Endothelial cell of umbilical vein (primary cell): Measurements from ENCODE around the gene AQP2. TPM values are rescaled to one million over a fixed set of nuclear protein-coding genes. Genes with fewer than 3 reads are reported as not detected.

Source experiments
- BruUV-seq: library from RNA; stranded (reverse); fragments of 400-500 nt; replicated peaks from 2 replicates; lab custom pipeline; 2021; lab: Mats Ljungman, UMichigan
- CTCF ChIA-PET: fragments of 300-600, 350-600 bp; sonication (Branson Sonifier 250); formaldehyde crosslinking; loops from one replicate; lab custom pipeline; 2021; ENCODE audit warnings: antibody characterized with exemption, inconsistent platforms; lab: Charles Lee
- POLR2A ChIA-PET: fragments of 300-600, 350-600 bp; sonication (Branson Sonifier 250); formaldehyde crosslinking; loops from one replicate; lab custom pipeline; 2021; ENCODE audit warnings: antibody characterized with exemption, inconsistent platforms; lab: Charles Lee
- DNase-seq: peaks from one replicate; pipeline ENCODE4 v3.0.0-alpha.2; 2011; ENCODE audit warnings: low read depth, low spot score
- FAIRE-seq: peaks from 2 replicates; lab custom pipeline; 2011; peaks lifted over from hg19 to GRCh38; lab: Jason Lieb, UNC
- H2AFZ ChIP-seq: 2 replicates; pipeline ENCODE4 v1.6.0; 2012; ENCODE audit warnings: low read depth, low read length, control low read depth, inconsistent platforms
- H3K27ac ChIP-seq: 2 replicates; pipeline ENCODE4 v1.5.1; 2011; ENCODE audit warnings: low read depth, mild to moderate bottlenecking, control low read depth, low read length, moderate library complexity; ENCODE audit not compliant: insufficient read depth
- H3K27me3 ChIP-seq, 2 experiments: 2 replicates each; pipeline versions ENCODE4 v1.6.0 to v1.6.1; 2011; ENCODE audit warnings: low read length in 2 of 2, mixed read lengths in 1 of 2; ENCODE audit not compliant: control insufficient read depth in 2 of 2, insufficient read depth in 2 of 2
- H3K36me3 ChIP-seq, 2 experiments: 2 replicates in 1 of 2; 3 replicates in 1 of 2; pipeline ENCODE4 v1.5.1; 2011; ENCODE audit warnings: low read length in 2 of 2, mild to moderate bottlenecking in 1 of 2, moderate library complexity in 1 of 2; ENCODE audit not compliant: control insufficient read depth in 2 of 2, insufficient read depth in 2 of 2; ENCODE audit errors: extremely low read depth in 1 of 2
- H3K4me1 ChIP-seq: 3 replicates; pipeline ENCODE4 v1.5.1; 2011; ENCODE audit warnings: mild to moderate bottlenecking, low read length; ENCODE audit not compliant: control insufficient read depth, insufficient read depth; ENCODE audit errors: extremely low read depth
- H3K4me2 ChIP-seq: 2 replicates; pipeline ENCODE4 v1.6.1; 2011; ENCODE audit warnings: low read length, control low read depth, mixed read lengths; ENCODE audit not compliant: insufficient read depth
- H3K4me3 ChIP-seq, 3 experiments: fragments of 200-600 bp in 1 of 3; sonication (generic), shearing (Covaris generic) in 1 of 3; replicated peaks in 1 of 3; 2 replicates each; pipeline ENCODE4 v1.5.1; 2011 to 2016; ENCODE audit warnings: control low read depth in 3 of 3, low read length in 3 of 3, mild to moderate bottlenecking in 2 of 3, inconsistent platforms in 1 of 3, low read depth in 1 of 3, moderate library complexity in 1 of 3; ENCODE audit not compliant: insufficient read depth in 1 of 3
- H3K79me2 ChIP-seq: 2 replicates; pipeline ENCODE4 v1.6.0; 2012; ENCODE audit warnings: low read length, inconsistent platforms; ENCODE audit not compliant: control insufficient read depth, insufficient read depth
- H3K9ac ChIP-seq: replicated peaks from 2 replicates; pipeline ENCODE3; 2011; ENCODE audit warnings: low read length, control low read depth; ENCODE audit not compliant: insufficient read depth; ENCODE audit errors: extremely low read depth
- H3K9me1 ChIP-seq: replicated peaks from 3 replicates; pipeline ENCODE4 v1.6.0; 2011; ENCODE audit warnings: mild to moderate bottlenecking, low read length; ENCODE audit not compliant: control insufficient read depth, insufficient read depth; ENCODE audit errors: extremely low read depth
- H3K9me3 ChIP-seq: replicated peaks from 2 replicates; pipeline ENCODE4 v1.5.1; 2012; ENCODE audit warnings: low read length, inconsistent platforms; ENCODE audit not compliant: control insufficient read depth, insufficient read depth
- H4K20me1 ChIP-seq: replicated peaks from 2 replicates; pipeline ENCODE3; 2011; ENCODE audit warnings: mild to moderate bottlenecking, low read length; ENCODE audit not compliant: control insufficient read depth, insufficient read depth; ENCODE audit errors: extremely low read depth
- FOS ChIP-seq: IDR thresholded peaks from 2 replicates; pipeline ENCODE4 v1.6.1; 2011; ENCODE audit warnings: mild to moderate bottlenecking, low read length, moderate library complexity, borderline replicate concordance; ENCODE audit not compliant: insufficient read depth
- GATA2 ChIP-seq: IDR thresholded peaks from 2 replicates; pipeline ENCODE4 v1.7.0; 2011; ENCODE audit warnings: low read depth, mild to moderate bottlenecking, moderate library complexity, mixed read lengths, low read length; ENCODE audit not compliant: insufficient read length, insufficient read depth
- JUN ChIP-seq: IDR thresholded peaks from 2 replicates; pipeline ENCODE4 v1.6.1; 2011; ENCODE audit warnings: borderline replicate concordance, low read depth; ENCODE audit not compliant: insufficient read length, insufficient read depth
- POLR2A ChIP-seq: IDR thresholded peaks from 2 replicates; pipeline ENCODE4 v1.6.1; 2012; ENCODE audit warnings: low read depth, mild to moderate bottlenecking, control low read depth, low read length
- POLR2AphosphoS5 ChIP-seq: IDR thresholded peaks from 2 replicates; pipeline ENCODE4 v1.6.1; 2012; ENCODE audit warnings: low read depth, mild to moderate bottlenecking, control low read depth, low read length, moderate library complexity; ENCODE audit not compliant: insufficient read depth
- dilution Hi-C: fragments of 300-500 bp; cut with MboI; formaldehyde crosslinking; loops from one replicate; pipeline ENCODE4 v1.15.0; 2019; ENCODE audit warnings: low sequenced_read_pairs; ENCODE audit not compliant: extremely low pct_ligation_motif_present
- intact Hi-C: fragments of 100-400 bp; cut with micrococcal nuclease; formaldehyde crosslinking; loops from one replicate; pipeline ENCODE4 v1.10.0; 2022
- polyA plus RNA-seq, 4 experiments: library from polyadenylated mRNA; depleted of rRNA in 3 of 4; stranded (reverse) in 3 of 4; unstranded in 1 of 4; fragments of >200 nt; gene quantifications; 2 replicates each; pipeline versions ENCODE4 v1.2.1 to v1.2.3, GENCODE V29; 2011 to 2012; ENCODE audit warnings: missing spikeins in 1 of 4
- total RNA-seq: library from RNA; stranded (reverse); gene quantifications from 2 replicates; pipeline ENCODE4 v1.2.3, GENCODE V29; 2021
- TF ChIP-seq, protein P1 (sequence below): IDR thresholded peaks from 2 replicates; pipeline ENCODE4 v1.6.1; 2011; ENCODE audit not compliant: insufficient read depth, insufficient read length

The AQP2 gene
- total and polyA plus RNA-seq, 2 donors (not counting 3 experiments of a cell fraction or from before 2014, with no cell fraction given), result not detected

DNA sequence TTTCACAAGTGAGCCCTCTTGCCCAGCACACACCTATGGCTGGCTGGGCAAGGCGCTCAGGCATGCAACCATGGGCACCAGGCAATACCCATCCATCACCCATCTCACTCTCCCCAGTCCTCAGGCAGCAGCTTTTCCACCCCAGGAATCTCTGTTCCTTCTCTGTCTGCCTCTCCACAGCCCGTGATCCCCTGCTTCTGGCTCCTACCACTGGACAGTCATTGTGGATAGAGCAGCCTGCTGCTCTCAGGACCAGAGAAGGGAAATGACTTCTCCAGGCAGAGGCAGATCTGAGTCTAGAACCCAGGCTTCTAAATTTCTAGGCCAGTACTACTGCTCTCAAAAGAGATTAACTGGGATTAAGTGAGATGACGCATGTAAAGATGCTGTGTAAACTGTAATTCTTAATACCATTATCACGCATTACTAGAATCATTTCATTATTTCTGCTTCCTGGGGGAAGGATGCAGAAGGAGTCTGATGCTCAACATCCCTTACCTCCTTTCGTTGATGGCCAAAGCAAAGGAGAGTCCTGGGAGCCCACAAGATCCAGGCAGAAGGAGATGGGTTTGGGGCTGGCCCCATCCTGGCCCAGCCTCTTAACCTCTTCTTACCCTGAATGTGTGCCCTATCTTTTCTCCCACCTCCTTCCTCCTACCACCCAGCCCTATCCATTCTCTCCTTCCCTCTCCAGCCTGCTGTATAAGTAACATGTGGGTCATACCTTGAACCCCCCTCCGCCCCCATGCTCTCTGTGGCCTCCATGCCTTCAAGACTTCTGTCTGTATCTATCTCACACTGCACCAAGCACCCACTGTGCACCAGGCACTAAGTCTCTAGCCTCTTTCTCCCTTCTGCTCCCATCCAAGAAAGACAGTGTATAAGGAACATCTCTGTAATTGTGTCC, 6.4 kb downstream of the AQP2 start:
- CTCF ChIA-PET, result interaction anchor here (1.1 kb wide), 1 partner anchor 9 kb away, joined by 3 read pairs; no protein-coding TSS in a partner anchor
- FAIRE-seq (no peak), DNase-seq (no peak)
- Histone ChIP-seq H3K36me3 (no peaks in the 10 kb centered on the region), H3K4me2 (no peak overlapping the region), H4K20me1 (no peaks in the 10 kb centered on the region), H2AFZ (no peak overlapping the region), H3K4me1 (peaks cover 22% of the 10 kb centered on the region), H3K79me2 (no peaks in the 10 kb centered on the region), H3K27me3 (no peaks in the 10 kb centered on the region), H3K27ac (no peak overlapping the region), H3K9me1 (no peaks in the 10 kb centered on the region), H3K9ac (no peak overlapping the region), H3K9me3 (no peaks in the 10 kb centered on the region), H3K4me3 (no peak overlapping the region)
- no TSS peak for BruUV-seq
- TF ChIP-seq, protein P1, sequence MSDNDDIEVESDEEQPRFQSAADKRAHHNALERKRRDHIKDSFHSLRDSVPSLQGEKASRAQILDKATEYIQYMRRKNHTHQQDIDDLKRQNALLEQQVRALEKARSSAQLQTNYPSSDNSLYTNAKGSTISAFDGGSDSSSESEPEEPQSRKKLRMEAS, result no peak
- TF ChIP-seq GATA2 (no peak), JUN (no peak), POLR2A (no peak), FOS (no peak)
- intact Hi-C loops, result no loop called here
- dilution Hi-C loops, result loop anchor here (25.0 kb wide), 1 partner anchor 105 kb away; the partner anchor contains the start of gene ASIC1
- POLR2A ChIA-PET, result no interaction called here

DNA sequence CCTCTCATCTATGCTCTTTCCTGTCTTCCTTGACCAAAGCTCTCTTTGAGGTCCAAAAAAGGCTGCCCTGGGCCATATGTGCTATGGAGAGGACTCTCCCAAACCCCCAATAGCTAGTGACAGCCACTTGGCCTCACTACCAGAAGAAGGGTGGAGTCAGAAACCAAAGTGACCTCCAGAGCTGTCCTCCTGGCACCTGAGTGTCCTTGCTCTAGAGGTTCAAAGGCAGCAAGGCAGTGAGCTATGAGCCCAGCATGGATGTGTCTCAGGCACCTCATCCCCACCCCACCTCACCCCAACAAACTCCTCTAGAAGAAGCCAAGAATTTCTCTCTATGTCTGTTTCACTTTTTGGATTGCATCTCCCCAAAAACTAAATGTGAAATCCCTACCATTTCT, 7.0 kb downstream of the AQP2 start:
- H2AFZ ChIP-seq, result no peak overlapping the region
- no peaks in the 10 kb centered on the region for H3K27me3 ChIP-seq
- no peaks in the 10 kb centered on the region for H3K9me3 ChIP-seq
- H3K4me3 ChIP-seq, result no peak overlapping the region
- dilution Hi-C loops, result loop anchor here (25.0 kb wide), 1 partner anchor 105 kb away; the partner anchor contains the start of gene ASIC1
- no peaks in the 10 kb centered on the region for H3K9me1 ChIP-seq
- POLR2A ChIA-PET, result no interaction called here
- no peak overlapping the region for H3K9ac ChIP-seq
- TF ChIP-seq POLR2AphosphoS5, result no peak
- no peak overlapping the region for H3K4me2 ChIP-seq
- no peak for FAIRE-seq
- BruUV-seq, result no TSS peak
- intact Hi-C loops, result no loop called here
- H4K20me1 ChIP-seq, result no peaks in the 10 kb centered on the region
- no peaks in the 10 kb centered on the region for H3K36me3 ChIP-seq
- no peaks in the 10 kb centered on the region for H3K79me2 ChIP-seq
- peaks cover 23% of the 10 kb centered on the region for H3K4me1 ChIP-seq
- no peak overlapping the region for H3K27ac ChIP-seq
- DNase-seq, result no peak
- CTCF ChIA-PET, result interaction anchor here (1.1 to 4.3 kb wide), 2 partner anchors 9 to 12 kb away, joined by 3 to 61 read pairs; no protein-coding TSS in a partner anchor
